Renal pelvis (tissue), 4 donors: ENCODE measurements around the gene GPATCH3. TPM values are rescaled to one million over a fixed set of nuclear protein-coding genes. Genes with fewer than 3 reads are reported as not detected.
"Not testable (repeated sequence)": the region's sequence is repeated elsewhere in the genome, so short reads cannot be mapped to it uniquely, and the experiment has no call there.

ENCODE experiments used
- DNase-seq: peaks from one replicate; pipeline ENCODE4 v3.0.0-alpha.2; 2013
- polyA plus RNA-seq, 3 donors: library from polyadenylated mRNA; unstranded; fragments of 120-200 nt; gene quantifications; one replicate each; pipeline ENCODE4 v1.2.1, GENCODE V29; 2013; ENCODE audit not compliant: insufficient read length in 3 of 3

GPATCH3 gene
- polyA plus RNA-seq, 3 donors: 17.0 to 17.8 (median 17.8) TPM

GRCh38 chr1:26848941-26849774 is 51.1 kb downstream of the GPATCH3 start:
- DNase-seq: no peak

- DNase-seq: no peak
These were observed 51.8 kb downstream of the GPATCH3 start for GRCh38 chr1:26848499-26848898.

GRCh38 chr1:26847826-26848225 is 52.4 kb downstream of the GPATCH3 start:
- not testable (repeated sequence) for DNase-seq

- DNase-seq: no peak
These were observed 55.7 kb downstream of the GPATCH3 start for GRCh38 chr1:26844424-26845196.

Other genes with a start within 250 kb of the GPATCH3 start
- 100 to 1,000 TPM; 101 to 117 (median 106) TPM for gene ARID1A, start 204.5 kb downstream of the GPATCH3 start, polyA plus RNA-seq
- gene PIGV, start 112.5 kb downstream of the GPATCH3 start, polyA plus RNA-seq: 10 to 100 TPM; 17.5 to 20.7 (median 18.5) TPM
- gene ZDHHC18, start 73.8 kb downstream of the GPATCH3 start, polyA plus RNA-seq: 10 to 100 TPM; 22.9 to 25.9 (median 25.4) TPM
- gene SFN, start 37.3 kb downstream of the GPATCH3 start, polyA plus RNA-seq: 1 to 10 TPM in 1 of 3 donors, under 1 TPM in 2; 0.65 to 1.1 (median 0.73) TPM
- 10 to 100 TPM; 31.4 to 38.7 (median 32.4) TPM for gene GPN2, start 10.2 kb downstream of the GPATCH3 start, polyA plus RNA-seq
- 1 to 10 TPM; 1.0 to 1.4 (median 1.1) TPM for gene NR0B2, start 13.5 kb upstream of the GPATCH3 start, polyA plus RNA-seq
- gene NUDC, start 21.3 kb upstream of the GPATCH3 start, polyA plus RNA-seq: 100 to 1,000 TPM in 2 of 3 donors, 10 to 100 TPM in 1; 83.8 to 104 (median 102) TPM
- 10 to 100 TPM; 11.1 to 11.8 (median 11.5) TPM for gene KDF1, start 60.0 kb upstream of the GPATCH3 start, polyA plus RNA-seq
- 1 to 10 TPM; 5.5 to 6.8 (median 6.0) TPM for gene TRNP1, start 93.2 kb upstream of the GPATCH3 start, polyA plus RNA-seq
- gene TENT5B, start 112.4 kb upstream of the GPATCH3 start, polyA plus RNA-seq: 1 to 10 TPM in 1 of 3 donors, under 1 TPM in 2; 0.96 to 1.1 (median 0.97) TPM